GM23338 (cell line): ENCODE measurements around the gene IGFBPL1. TPM values are rescaled to one million over a fixed set of nuclear protein-coding genes. Genes with fewer than 3 reads are reported as not detected.

Experiments used
- polyA plus RNA-seq: library from polyadenylated mRNA; unstranded; fragments of >200 nt; fragmentation: Nextera tagmentation; extraction: Ambion mirVana; gene quantifications from 2 replicates; pipeline ENCODE4 v1.2.1, GENCODE V29; 2016
- total RNA-seq: library from RNA; depleted of rRNA; stranded (reverse); fragments of >200 nt; shearing (Covaris generic); gene quantifications from 2 replicates; pipeline ENCODE4 v1.2.3, GENCODE V29; 2014; rRNA removed

Gene IGFBPL1
- total and polyA plus RNA-seq, 2 experiments from 2014 or later = 9.4 to 75.6 TPM

Other genes with a start within 250 kb of the IGFBPL1 start
- gene ALDH1B1, start 31.8 kb downstream of the IGFBPL1 start, total RNA-seq = 74.8 and 79.7 TPM in 2 replicates
- gene ALDH1B1, start 31.8 kb downstream of the IGFBPL1 start, polyA plus RNA-seq = 35.5 and 37.5 TPM in 2 replicates
- gene ANKRD18A, start 196.1 kb upstream of the IGFBPL1 start, total RNA-seq = 2.4 and 2.7 TPM in 2 replicates
- 4.7 and 6.9 TPM in 2 replicates for gene ANKRD18A, start 196.1 kb upstream of the IGFBPL1 start, polyA plus RNA-seq